ENCODE data around the gene SLC25A31. TPM values are rescaled to one million over a fixed set of nuclear protein-coding genes. Genes with fewer than 3 reads are reported as not detected.

SLC25A31 gene
- total RNA-seq, 4 donors from 2014 or later = not detected

GRCh38 chr4:127747883-127748282 lies 17.7 kb downstream of the SLC25A31 start:
- Histone ChIP-seq H3K4me1 (no peaks in the 10 kb centered on the region), H3K9me3 (peaks cover 0 to 8% of the 10 kb centered on the region in 2 donors), H3K27ac (no peak overlapping the region), H3K4me3 (no peak overlapping the region), H3K27me3 (no peaks in the 10 kb centered on the region), H3K36me3 (no peaks in the 10 kb centered on the region)
- no peak for DNase-seq
- intact Hi-C loops (cut with DNase I; ENCODE audit: low total_unique reads) (no loop called here), in situ Hi-C loops (cut with MboI; ENCODE audit: low pct_ligation_motif_present in 1 of 4, low pct_unique_long_range_greater_than_20kb in 1 of 4, low sequenced_read_pairs in 3 of 4) (loop anchor here in 1 of 4 donors (25.0 kb wide), 1 partner anchor 136 kb away; no protein-coding TSS in a partner anchor)
- TF ChIP-seq CTCF (IDR thresholded peaks at IDR 0.05) = no peak
- 75 to 83% methylated on average over 4 of the region's 4 CpGs for WGBS, 2 donors (ENCODE audit: low coverage in 1 of 2)

GRCh38 chr4:127748957-127749356 lies 18.8 kb downstream of the SLC25A31 start:
- no peaks in the 10 kb centered on the region for H3K27me3 ChIP-seq
- H3K27ac ChIP-seq = no peak overlapping the region
- TF ChIP-seq CTCF (IDR thresholded peaks at IDR 0.05) (no peak), POLR2AphosphoS5 (IDR thresholded peaks at IDR 0.05) (no peak), POLR2A (IDR thresholded peaks at IDR 0.05) (no peak), EP300 (IDR thresholded peaks at IDR 0.05; ENCODE audit: low read depth) (no peak)
- H3K4me3 ChIP-seq = no peak overlapping the region
- 72 to 84% methylated on average over 2 of the region's 2 CpGs for WGBS, 2 donors (ENCODE audit: low coverage in 1 of 2)
- peaks cover 0 to 8% of the 10 kb centered on the region in 2 donors for H3K9me3 ChIP-seq
- intact Hi-C loops (cut with DNase I; ENCODE audit: low total_unique reads) (no loop called here), in situ Hi-C loops (cut with MboI; ENCODE audit: low pct_ligation_motif_present in 1 of 4, low pct_unique_long_range_greater_than_20kb in 1 of 4, low sequenced_read_pairs in 3 of 4) (loop anchor here in 1 of 4 donors (25.0 kb wide), 1 partner anchor 137 kb away; no protein-coding TSS in a partner anchor)
- H3K4me1 ChIP-seq = no peaks in the 10 kb centered on the region
- no peaks in the 10 kb centered on the region for H3K36me3 ChIP-seq
- no peak for DNase-seq

GRCh38 chr4:127756906-127757305 lies 26.7 kb downstream of the SLC25A31 start:
- Histone ChIP-seq H3K9me3 (no peaks in the 10 kb centered on the region), H3K4me1 (no peaks in the 10 kb centered on the region), H3K36me3 (no peaks in the 10 kb centered on the region), H3K4me3 (no peak overlapping the region), H3K27ac (no peak overlapping the region), H3K27me3 (no peaks in the 10 kb centered on the region)
- TF ChIP-seq POLR2AphosphoS5 (IDR thresholded peaks at IDR 0.05) = no peak
- TF ChIP-seq POLR2A (IDR thresholded peaks at IDR 0.05) = no peak
- no peak for TF ChIP-seq CTCF (IDR thresholded peaks at IDR 0.05)
- no peak for DNase-seq
- in situ Hi-C loops (cut with MboI; ENCODE audit: low pct_ligation_motif_present in 1 of 4, low pct_unique_long_range_greater_than_20kb in 1 of 4, low sequenced_read_pairs in 3 of 4) (no loop called here), intact Hi-C loops (cut with DNase I; ENCODE audit: low total_unique reads) (no loop called here)
- 65 to 88% methylated on average over 1 to 2 of the region's 2 CpGs for WGBS, 2 donors (ENCODE audit: low coverage in 1 of 2)

- Histone ChIP-seq H3K36me3 (no peaks in the 10 kb centered on the region), H3K4me3 (no peak overlapping the region), H3K27ac (no peak overlapping the region), H3K4me1 (no peaks in the 10 kb centered on the region), H3K9me3 (no peaks in the 10 kb centered on the region), H3K27me3 (no peaks in the 10 kb centered on the region)
- intact Hi-C loops (cut with DNase I; ENCODE audit: low total_unique reads) = no loop called here
- WGBS, 2 donors (ENCODE audit: low coverage in 1 of 2) = 65 to 82% methylated on average over 2 of the region's 2 CpGs
- no peak for DNase-seq
- TF ChIP-seq POLR2AphosphoS5 (IDR thresholded peaks at IDR 0.05) (no peak), EP300 (IDR thresholded peaks at IDR 0.05; ENCODE audit: low read depth) (no peak), POLR2A (IDR thresholded peaks at IDR 0.05) (no peak), CTCF (IDR thresholded peaks at IDR 0.05) (no peak)
- in situ Hi-C loops (cut with MboI; ENCODE audit: low pct_ligation_motif_present in 1 of 4, low pct_unique_long_range_greater_than_20kb in 1 of 4, low sequenced_read_pairs in 3 of 4) = no loop called here
Observed at GRCh38 chr4:127759228-127759820, 29.1 kb downstream of the SLC25A31 start.
